HL-60/S4 (cell line): ENCODE results near the gene SCYGR3.

Source experiments
- in situ Hi-C: fragments of 300-500 bp; cut with MboI; formaldehyde crosslinking; loops from 2 replicates; pipeline ENCODE4 v1.14.3; 2022; ENCODE audit warnings: low sequenced_read_pairs

SCYGR3 gene

DNA sequence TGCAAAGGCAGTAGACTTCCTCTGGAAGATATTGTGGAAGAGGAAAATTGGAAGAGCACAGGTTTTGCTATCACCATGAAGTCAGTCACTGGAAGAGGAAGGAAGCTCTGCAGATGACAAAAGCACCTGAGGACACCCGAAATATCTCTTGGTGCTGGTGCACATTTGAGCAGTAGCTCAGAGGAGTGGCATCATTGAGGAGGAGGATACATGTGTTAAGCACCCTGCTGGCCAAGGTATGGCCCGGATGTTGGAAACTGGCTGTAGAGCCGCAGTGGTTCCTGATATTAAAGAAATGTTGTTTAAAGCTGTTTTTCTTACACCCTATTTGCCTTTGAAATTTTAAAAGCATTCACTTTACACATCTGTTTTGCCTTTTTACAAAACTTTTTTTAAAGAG is 48.6 kb downstream of the SCYGR3 start:
- in situ Hi-C loops = no loop called here

DNA sequence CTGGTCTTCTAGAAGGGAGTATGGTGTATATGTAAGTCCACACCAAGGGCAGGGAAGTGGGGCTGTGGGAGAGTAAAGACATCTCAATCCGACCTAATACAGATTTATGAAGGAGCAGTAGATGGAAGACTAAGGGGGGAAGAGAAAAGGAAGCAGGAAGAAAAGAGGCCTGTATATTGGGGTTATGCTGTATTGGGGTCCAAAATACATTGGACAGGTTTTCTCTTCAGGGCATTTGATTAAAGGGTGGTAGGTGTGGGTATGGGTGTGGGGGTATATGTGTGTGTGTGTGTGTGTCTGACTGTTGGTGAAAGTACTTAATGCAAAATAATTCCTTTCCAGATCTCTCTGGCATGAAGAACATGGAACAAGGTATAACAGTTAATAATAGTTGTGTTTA is 49.6 kb downstream of the SCYGR3 start:
- in situ Hi-C loops = no loop called here
